HepG2 (cell line): ENCODE measurements around the gene KRTAP10-4. TPM values are rescaled to one million over a fixed set of nuclear protein-coding genes. Genes with fewer than 3 reads are reported as not detected.
A peak's percentile ranks its signal among the peaks of the same experiment; 100 is the strongest.

Experiments used
- CREB1 ChIP-seq, 2 experiments: fragments of 450-650 bp in 1 of 2; IDR thresholded peaks; 2 replicates each; pipeline ENCODE4 v1.6.1; 2016 to 2017; ENCODE audit warnings: control low read depth in 1 of 2, mild to moderate bottlenecking in 1 of 2, missing compliant biosample characterization in 1 of 2, missing genetic modification characterization in 1 of 2
- HNRNPK ChIP-seq: fragments of 200-400 bp; formaldehyde crosslinking; IDR thresholded peaks from 2 replicates; pipeline ENCODE4 v1.6.1; 2018; ENCODE audit warnings: low read length, low read depth, moderate library complexity, mild to moderate bottlenecking; ENCODE audit not compliant: poor library complexity, severe bottlenecking
- KLF16 ChIP-seq, 2 experiments: sonication (generic) in 1 of 2; formaldehyde crosslinking in 1 of 2; IDR thresholded peaks; 2 replicates each; pipeline versions ENCODE4 v1.6.1 to v1.8.0; 2016 to 2023; ENCODE audit warnings: missing genetic modification reagents in 2 of 2, missing compliant biosample characterization in 1 of 2
- ZFX ChIP-seq: sonication (generic); formaldehyde crosslinking; IDR thresholded peaks from 2 replicates; pipeline ENCODE4 v1.4.0; 2020; ENCODE audit warnings: mild to moderate bottlenecking, low read depth, missing genetic modification reagents, moderate library complexity
- polyA plus RNA-seq, 8 experiments: library from polyadenylated mRNA; depleted of rRNA in 3 of 8; stranded (reverse) in 7 of 8; unstranded in 1 of 8; fragments of >200 nt; fragmentation: Illumina TruSeq in 4 of 8; extraction: Trizol in 4 of 8; gene quantifications; 2 replicates each; pipeline versions ENCODE4 v1.2.1 to v1.2.3, GENCODE V29; 2011 to 2016; ENCODE audit warnings: low read depth in 4 of 8, missing spikeins in 1 of 8, mixed read lengths in 1 of 8; ENCODE audit not compliant: insufficient read depth in 1 of 8
- total RNA-seq, 5 experiments: library from RNA; depleted of rRNA; stranded (reverse); fragments of >200 nt; fragmentation: Illumina TruSeq; extraction: Trizol; gene quantifications; 2 replicates each; pipeline ENCODE4 v1.2.3, GENCODE V29; 2016; ENCODE audit warnings: low read depth in 1 of 5
- TF ChIP-seq, protein P1 (sequence below): sonication (generic); formaldehyde crosslinking; IDR thresholded peaks from 2 replicates; pipeline ENCODE4 v1.4.0; 2020; ENCODE audit warnings: mild to moderate bottlenecking, missing genetic modification reagents

The KRTAP10-4 gene
- total and polyA plus RNA-seq, 2 of the 13 experiments (the other 11 are each of a cell fraction or from before 2014, with no cell fraction given) = not detected

DNA sequence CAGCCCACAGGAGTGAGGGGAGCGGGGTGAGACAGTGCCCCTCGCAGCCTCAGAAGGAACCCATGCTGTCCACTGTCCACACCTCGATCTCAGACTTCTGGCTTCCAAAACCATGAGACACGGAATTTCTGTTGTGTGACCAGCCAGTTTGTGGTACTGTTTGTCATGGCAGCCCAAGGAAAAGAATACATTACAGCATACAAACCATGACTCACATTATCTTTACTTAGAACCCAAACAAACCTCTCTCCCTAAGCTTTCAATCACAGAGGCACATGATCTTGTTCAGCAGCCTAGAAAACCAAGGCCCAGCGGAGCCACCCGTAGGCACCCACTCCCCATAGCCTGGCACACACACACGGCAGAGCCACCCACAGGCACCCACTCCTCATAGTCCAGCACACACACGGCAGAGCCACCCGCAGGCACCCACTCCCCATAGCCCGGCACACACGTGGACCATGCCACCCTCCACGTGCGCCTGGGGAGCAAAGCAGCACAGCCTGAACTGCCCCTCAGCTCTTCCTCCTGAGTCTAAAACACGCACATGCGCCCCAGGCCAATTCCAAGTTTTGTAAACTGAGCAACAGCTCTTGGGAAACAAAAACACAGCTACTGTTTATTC is 458 bp upstream of the KRTAP10-4 start (continued):
- peak; percentile 38; the same call in 1 of the 2 replicates for TF ChIP-seq CREB1 (IDR thresholded peaks at IDR 0.05)
- TF ChIP-seq CREB1 (CRISPR knock-in tag; IDR thresholded peaks at IDR 0.05) = no peak
- TF ChIP-seq, protein P1, sequence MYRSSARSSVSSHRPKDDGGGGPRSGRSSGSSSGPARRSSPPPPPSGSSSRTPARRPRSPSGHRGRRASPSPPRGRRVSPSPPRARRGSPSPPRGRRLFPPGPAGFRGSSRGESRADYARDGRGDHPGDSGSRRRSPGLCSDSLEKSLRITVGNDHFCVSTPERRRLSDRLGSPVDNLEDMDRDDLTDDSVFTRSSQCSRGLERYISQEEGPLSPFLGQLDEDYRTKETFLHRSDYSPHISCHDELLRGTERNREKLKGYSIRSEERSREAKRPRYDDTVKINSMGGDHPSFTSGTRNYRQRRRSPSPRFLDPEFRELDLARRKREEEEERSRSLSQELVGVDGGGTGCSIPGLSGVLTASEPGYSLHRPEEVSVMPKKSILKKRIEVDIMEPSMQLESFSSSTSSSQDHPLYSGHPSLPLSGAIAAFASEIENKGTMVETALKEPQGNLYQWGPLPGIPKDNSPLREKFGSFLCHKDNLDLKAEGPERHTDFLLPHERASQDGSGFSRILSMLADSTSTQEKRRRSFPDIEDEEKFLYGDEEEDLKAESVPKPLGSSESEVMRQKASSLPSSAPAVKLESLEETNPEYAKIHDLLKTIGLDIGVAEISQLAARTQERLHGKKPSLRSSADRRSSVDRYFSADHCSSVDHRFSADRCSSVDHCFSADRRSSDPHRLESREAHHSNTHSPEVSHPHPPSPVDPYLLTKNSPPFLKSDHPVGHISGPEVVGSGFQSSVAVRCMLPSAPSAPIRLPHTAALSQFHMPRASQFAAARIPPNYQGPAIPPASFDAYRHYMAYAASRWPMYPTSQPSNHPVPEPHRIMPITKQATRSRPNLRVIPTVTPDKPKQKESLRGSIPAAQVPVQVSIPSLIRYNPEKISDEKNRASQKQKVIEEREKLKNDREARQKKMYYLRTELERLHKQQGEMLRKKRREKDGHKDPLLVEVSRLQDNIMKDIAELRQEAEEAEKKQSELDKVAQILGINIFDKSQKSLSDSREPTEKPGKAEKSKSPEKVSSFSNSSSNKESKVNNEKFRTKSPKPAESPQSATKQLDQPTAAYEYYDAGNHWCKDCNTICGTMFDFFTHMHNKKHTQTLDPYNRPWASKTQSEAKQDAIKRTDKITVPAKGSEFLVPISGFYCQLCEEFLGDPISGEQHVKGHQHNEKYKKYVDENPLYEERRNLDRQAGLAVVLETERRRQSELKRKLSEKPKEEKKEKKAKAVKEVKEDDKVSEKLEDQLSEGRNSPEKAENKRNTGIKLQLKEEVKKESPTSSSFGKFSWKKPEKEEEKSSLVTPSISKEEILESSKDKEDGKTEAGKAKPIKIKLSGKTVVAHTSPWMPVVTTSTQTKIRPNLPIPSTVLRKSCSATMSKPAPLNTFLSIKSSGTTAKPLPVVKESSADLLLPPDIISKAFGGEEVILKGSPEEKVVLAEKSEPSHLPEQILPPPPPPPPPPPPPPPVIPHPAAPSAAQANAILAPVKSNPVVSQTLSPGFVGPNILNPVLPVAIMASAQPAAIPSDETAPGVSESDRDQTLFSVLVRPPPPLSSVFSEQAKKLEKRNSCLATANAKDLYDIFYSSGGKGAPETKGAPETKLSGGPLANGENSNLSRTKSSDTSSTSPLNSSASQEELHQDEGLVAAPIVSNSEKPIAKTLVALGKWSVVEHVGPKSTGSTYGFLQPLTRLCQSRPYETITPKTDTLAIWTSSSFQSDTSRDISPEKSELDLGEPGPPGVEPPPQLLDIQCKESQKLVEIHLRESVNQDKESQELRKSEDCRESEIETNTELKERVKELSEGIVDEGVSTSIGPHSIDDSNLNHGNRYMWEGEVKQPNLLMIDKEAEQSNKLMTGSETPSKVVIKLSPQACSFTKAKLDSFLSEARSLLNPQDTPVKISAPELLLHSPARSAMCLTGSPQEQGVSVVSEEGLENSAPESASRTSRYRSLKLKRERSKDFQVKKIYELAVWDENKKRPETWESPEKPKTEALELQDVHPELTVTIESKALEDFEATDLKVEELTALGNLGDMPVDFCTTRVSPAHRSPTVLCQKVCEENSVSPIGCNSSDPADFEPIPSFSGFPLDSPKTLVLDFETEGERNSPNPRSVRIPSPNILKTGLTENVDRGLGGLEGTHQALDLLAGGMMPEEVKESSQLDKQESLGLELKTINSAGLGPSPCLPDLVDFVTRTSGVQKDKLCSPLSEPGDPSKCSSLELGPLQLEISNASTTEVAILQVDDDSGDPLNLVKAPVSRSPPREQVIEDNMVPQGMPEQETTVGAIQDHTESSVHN = no peak
- TF ChIP-seq HNRNPK = no peak
- peak; percentile 15; the same call in 1 of the 2 replicates for TF ChIP-seq ZFX (CRISPR knock-in tag)
- TF ChIP-seq KLF16 (CRISPR knock-in tag; IDR thresholded peaks at IDR 0.05) = no peak
- TF ChIP-seq, all 625 proteins: peak for 9
